Stimulated activated CD4-positive, alpha-beta T cell treated with anti-CD3 and anti-CD28 coated beads, Interleukin-4, amount 100 ng/mL, for 24 hours (primary cell): ENCODE data around the gene NUDT13.
"Not testable (repeated sequence)": the region's sequence is repeated elsewhere in the genome, so short reads cannot be mapped to it uniquely, and the experiment has no call there.

ENCODE experiments used
- DNase-seq: peaks from one replicate; pipeline ENCODE4 v3.0.0-alpha.2; 2020

NUDT13 gene

DNA sequence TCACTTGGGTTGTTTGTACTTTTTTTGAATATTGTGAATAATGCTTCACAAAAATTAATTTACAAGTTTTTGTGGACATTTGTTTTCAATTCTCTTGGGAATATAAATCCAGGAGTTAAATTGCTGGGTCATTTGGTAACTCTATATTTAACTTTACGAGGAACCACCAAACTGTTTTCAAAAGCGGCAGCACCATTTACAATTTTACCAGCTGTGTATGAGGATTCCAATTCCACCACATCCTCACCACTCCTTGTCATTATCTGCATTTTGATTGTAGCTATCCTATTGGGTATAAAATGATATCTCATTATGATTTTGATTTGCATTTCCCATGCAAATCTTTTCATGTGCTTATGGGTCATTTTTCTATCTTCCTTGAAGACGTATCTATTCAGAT is 4.0 kb upstream of the NUDT13 start:
- DNase-seq, result no peak

DNA sequence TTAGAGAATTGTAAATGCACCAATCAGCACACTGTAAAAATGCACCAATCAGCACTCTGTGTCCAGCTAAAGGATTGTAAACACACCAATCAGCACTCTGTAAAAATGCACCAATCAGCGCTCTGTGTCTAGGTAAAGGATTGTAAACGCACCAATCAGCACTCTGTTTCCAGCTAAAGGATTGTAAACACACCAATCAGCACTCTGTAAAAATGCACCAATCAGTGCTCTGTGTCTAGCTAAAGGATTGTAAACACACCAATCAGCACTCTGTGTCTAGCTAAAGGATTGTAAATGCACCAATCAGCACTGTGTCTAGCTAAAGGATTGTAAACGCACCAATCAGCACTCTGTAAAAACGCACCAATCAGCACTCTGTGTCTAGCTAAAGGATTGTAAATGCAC is 1.0 kb upstream of the NUDT13 start:
- DNase-seq, result not testable (repeated sequence)

DNA sequence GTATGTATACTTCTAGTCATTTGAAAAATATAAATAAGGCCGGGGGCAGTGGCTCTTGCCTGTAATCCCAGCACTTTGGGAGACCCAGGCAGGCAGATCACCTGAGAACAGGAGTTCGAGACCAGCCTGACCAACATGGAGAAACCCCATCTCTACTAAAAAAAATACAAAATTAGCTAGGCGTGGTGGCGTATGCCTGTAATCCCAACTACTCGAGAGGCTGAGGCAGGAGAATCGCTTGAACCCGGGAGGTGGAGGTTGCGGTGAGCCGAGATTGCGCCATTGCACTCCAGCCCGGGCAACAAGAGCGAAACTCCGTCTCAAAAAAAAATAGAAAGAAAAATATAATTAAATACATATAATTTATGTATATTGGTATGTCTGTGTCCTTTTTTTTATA is 1.8 kb downstream of the NUDT13 start:
- not testable (repeated sequence) for DNase-seq

DNA sequence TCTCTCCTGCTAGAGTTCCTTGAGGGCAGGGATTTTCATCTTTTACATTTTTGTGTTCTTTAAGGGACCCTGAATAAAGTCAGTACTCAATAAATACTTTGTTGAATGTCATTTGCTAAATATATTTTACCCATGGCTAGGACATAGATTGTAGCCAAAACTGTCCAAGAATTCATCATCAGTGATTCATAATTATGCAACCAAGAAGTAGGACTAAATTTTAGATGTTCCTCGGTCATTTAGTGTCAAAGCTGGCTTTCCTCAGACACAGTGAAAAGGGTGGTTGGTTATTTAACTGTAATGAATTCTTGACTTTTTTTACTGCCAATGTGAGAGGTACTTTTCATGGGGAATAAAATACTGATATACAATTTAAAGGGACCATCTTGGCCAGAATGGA is 3.3 kb downstream of the NUDT13 start:
- no peak for DNase-seq

DNA sequence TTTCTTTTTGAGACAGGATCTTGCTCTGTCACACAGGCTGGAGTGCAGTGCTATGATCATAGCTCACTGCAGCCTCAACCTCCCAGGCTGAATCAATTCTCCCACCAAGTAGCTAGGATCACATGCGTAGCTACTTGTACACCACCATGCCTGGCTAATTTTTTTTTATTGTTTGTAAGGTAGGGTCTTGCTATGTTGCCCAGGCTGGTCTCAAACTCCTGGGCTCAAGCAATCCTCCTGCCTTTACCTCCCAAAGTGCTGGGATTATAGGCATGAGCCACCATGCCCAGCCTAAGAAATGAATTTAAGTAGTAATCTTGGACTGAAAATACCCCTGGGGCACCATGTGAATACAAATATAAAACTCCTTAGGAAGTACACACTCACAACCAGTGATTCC is 5.8 kb downstream of the NUDT13 start:
- no peak for DNase-seq

DNA sequence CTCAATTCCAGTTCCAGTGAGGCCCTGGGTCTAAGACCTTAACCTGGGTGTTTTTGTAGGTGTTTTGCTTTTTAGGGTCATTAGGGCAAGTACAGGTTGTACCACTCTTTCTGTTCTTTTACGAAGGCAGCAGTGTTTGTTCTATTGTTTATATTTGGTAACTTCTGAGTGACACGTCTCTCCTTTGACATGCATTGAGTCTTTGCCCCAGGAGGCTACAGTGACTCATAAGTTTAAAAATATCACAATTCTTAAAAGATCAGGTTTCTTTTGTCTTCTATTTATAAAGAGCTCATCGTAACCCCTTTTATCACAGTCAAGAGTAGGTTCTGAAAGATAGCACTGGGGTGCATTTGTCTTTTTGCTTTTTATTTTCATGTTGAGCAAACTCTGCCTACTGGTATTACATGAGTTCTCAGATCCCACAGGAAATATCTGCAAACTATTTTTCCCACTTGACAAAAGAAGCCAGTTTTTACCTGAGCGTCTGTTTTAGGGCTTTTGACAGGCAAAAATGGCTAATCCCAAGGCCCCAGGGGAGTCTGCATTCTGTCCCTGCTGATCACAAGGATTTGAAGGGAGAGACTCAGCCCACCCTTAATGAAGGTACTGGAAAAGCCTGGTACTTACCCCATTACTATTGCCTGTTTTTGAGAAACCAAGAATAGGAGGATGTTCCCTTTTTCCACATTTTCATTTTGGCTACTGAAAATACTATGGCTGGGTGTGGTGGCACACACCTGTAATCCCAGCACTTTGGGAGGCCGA is 7.9 kb downstream of the NUDT13 start:
- DNase-seq, result no peak

DNA sequence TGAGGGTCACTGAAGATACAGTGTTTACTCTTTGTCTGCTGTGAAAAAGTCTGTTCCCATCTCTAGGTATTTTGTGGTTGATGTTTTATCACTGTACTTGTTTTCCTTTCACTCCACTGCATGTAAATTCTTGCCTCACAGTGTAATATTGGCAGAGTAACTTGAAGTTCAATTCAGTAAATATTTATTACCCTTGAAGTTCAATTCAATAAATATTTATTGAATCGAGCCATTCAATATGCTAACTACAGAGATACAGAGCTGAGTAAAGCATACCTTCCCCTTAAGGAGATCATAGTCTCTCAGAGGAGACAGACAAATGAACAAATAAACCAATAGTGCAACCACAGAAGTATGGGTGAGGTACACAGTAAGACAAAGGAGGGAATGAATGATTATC is 9.2 kb downstream of the NUDT13 start:
- DNase-seq, result no peak

DNA sequence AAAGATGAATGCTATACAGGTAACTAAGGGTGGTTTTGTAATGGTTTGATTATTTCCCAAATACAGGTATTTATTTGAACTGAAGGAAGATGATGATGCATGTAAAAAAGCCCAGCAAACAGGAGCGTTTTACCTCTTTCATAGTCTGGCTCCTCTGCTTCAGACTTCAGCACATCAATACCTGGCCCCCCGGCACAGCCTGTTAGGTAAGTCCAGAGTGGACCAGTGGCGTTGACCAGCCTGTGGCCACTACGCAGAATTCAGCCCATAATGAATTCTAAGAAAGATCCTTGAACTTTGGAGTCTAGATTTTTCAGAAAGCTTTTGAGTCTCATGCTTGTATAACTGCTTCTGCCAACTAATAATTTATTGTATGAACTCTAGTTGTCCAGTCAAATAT is 9.7 kb downstream of the NUDT13 start:
- DNase-seq, result no peak

DNA sequence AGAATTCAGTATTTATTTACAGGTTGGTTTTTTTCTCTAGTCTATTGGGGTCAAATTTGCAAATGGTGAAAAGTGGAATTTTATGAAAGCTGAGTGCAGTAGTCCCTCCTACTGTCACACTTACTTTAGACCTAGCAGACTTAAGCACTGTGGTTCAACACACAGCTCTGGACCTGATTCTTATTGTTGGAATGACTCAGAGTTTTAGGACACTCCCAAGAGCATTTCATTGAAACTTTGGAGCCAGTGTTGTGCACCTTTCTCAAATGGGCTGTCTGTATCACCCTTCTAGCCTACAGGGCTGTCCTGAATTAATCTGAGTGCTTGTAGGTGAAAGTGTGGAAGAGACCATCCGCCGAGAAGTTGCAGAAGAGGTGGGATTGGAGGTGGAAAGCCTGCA is 16.1 kb downstream of the NUDT13 start:
- no peak for DNase-seq

DNA sequence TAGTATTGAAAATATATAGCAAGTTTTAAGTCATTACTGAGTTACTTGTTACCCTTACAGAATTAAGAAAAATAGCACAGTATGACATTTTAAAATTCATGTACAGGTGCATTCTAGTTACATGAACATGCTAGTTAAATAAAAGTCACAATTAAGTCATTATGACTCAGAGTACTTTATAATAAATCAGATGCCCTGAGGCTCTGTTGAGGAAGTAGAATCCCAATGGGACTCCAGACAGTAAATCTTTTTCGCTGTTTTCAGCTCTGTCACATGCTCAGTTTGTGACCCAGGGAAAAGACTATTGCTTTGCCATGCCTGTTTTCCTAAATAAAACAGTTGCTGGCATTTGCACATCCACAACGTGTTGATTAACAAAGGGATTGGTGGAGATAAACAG is 21.0 kb downstream of the NUDT13 start:
- DNase-seq, result no peak

DNA sequence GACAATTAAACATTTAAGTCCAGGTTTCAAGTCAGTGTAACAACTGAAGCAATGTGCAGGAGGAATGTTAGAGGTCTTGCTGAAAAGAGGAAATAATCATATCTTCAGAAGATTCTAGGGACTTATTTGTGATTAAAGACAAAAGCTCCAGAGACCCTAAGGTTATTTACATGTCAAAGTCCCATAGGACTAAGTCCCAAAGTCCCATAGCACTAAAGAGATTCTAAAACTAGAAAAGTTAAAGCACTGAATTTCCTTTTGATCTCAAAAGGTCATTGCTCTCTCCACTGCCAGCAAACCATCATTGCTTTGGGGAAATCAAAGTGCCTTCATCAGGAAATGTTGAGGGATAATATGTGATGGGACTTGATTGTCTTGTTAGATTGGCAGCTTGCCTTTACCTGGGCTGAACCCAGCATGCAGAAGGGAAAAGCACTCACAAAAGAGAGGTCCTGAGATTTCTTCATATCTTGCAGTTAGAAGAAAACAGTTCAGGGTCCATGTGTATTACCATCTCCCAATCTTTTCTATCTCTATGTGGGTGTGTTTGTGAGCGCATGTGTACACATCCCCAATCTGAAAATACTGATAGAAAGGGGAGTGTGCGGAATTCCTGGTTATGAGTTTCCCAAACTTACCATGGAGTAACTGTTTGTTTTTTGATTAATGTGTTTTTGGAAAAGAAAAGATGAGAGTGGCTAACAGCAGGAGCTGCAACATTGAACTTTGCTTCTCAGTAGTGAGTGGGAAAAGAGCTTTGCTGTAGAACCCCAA is 21.8 kb downstream of the NUDT13 start:
- DNase-seq, result no peak

DNA sequence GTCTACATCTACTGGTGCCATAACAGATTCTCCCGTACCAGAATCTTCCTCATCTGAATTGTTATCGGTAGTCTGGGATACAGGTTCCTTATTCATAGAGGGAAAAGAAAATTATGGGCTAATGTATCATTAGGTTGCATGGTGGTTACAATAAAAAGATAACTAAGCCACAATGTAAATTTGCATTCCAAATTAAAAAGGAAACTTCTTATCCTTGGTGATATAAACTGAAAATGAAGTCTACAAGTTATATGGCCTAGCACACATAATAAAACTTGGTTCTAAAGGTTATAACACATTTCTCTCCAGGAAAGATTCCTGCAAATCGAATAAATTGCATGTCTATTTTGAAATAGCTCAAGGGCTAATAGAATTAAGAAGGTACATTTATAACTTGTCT is 24.5 kb downstream of the NUDT13 start:
- no peak for DNase-seq

DNA sequence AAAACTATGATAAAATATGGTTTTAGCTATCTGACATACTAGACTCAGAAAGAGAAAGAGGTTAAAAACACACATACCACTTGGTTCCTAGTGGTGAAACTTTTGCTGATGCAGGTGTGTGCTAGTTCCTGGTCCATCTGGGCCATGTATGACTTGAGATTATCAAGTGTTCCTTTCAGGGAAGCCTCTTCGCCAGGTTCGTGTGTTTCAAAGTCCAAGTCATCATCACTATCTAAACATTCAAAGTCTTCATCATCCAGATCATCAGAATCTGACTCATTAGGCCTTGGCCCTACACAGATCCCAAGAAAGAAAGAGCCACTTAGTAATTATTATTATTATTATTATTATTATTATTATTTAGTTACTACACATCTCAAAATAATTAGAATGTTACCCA is 26.4 kb downstream of the NUDT13 start:
- no peak for DNase-seq

DNA sequence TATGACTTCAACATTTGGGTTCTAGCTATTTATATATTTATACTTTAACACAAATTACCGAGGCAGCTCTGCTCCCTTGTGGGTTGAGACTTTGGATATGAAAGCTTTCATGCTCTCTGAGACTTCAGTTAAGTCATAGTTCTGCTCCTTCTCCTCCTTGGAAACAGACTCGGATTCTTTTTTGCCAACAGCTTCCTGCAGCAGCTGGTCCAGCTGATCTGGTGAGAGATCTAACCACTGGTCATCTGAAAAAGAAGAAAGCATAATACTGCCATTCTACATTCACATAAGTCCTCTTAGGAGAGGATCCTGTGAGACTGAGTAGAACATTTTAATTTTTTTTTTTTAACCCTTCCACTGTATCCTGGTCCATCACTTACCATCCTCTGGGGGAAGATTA is 29.0 kb downstream of the NUDT13 start:
- DNase-seq, result no peak

DNA sequence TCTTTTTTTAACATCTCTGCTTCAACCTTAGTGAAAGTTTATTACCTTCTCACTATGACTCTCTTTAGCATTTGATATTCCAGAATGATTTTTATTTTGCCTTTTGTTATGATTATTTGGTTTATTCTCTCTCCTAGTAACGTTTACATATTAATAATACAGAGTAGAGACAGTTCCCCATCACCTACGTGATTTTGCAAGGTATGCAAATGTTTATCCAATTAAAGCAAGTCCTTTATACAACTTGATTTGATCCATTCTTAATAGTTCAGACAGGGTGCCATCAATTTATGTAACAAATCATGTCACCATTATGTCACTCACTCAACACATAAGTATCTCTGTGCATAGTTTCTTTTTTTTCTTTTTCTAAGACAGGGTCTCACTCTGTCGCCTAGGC is 31.3 kb downstream of the NUDT13 start:
- DNase-seq, result no peak

DNA sequence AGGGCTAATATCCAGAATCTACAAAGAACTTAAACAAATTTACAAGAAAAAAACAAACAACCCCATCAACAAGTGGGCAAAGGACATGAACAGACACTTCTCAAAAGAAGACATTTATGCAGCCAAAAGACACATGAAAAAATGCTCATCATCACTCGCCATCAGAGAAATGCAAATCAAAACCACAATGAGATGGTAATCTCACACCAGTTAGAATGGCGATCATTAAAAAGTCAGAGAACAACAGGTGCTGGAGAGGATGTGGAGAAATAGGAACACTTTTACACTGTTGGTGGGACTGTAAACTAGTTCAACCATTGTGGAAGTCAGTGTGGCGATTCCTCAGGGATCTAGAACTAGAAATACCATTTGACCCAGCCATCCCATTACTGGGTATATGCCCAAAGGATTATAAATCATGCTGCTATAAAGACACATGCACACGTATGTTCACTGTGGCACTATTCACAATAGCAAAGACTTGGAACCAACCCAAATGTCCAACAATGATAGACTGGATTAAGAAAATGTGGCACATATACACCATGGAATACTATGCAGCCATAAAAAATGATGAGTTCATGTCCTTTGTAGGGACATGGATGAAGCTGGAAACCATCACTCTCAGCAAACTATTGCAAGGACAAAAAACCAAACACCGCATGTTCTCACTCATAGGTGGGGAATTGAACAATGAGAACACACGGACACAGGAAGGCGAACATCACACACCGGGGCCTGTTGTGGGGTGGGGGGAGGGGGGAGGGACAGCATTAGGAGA is 40.6 kb downstream of the NUDT13 start:
- not testable (repeated sequence) for DNase-seq

DNA sequence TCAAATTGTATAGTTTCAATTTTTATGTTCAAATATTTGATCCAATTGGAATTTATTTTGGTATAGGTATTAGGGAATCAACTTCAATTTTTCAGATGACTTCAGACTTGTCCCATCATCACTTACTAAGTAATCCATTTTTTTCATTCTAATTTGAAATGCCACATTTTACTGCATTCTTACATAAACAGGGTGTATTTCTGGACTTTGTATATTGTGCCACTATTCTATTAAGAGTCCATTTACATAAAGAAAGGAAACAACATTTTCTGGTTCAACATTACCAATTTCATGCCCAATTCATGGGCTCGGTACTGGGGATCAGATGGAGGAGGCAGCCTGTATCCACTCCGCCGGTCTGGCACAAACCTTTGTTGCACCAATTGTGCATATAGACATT is 41.8 kb downstream of the NUDT13 start:
- no peak for DNase-seq

DNA sequence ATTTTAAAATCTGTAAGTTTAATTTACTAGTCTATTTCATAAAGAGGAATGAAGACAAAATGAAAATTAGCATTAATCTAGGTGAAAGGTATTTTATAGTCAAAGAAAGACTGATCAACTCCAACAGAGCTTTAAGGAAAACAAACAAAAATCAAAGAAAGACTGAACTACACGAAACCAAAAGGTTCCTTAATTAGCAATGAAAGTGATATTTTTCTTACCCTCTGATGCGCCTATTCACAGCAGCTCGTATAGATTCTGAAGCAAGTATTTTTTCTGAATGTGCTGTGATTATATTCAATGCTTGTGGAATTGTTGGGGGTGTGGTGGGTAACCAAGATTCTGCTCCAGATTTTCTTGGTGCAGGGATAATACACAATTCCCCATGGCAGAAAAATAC is 45.8 kb downstream of the NUDT13 start:
- no peak for DNase-seq

DNA sequence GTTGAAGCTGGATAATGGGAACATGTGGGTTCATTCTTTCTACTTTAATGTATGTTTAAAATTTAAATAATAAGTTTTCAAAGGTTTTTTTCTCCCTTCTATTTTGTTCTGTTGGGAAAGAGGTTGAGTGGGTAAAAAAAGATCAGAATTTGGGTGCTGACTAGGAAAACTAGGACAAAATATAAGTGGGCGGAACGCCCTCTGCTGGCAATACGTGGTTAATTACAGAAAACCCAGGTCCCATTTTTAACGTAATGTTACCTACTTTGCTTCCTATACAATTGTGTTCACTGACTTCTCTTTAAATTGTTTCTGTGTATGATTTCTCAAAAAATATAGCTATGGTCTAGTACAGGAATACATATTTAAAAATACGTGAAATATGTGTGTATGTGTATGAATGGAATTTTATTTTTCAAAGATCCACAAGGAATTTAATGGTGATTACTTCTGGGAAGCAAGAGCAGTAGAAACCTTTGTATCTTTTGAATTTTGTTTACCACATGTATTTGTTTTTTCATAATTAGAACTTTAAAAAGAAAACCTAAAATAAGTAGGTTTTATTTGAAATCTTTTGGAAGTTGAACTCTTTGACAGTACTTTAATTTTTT is 48.9 kb downstream of the NUDT13 start:
- peak; percentile 60 for DNase-seq

DNA sequence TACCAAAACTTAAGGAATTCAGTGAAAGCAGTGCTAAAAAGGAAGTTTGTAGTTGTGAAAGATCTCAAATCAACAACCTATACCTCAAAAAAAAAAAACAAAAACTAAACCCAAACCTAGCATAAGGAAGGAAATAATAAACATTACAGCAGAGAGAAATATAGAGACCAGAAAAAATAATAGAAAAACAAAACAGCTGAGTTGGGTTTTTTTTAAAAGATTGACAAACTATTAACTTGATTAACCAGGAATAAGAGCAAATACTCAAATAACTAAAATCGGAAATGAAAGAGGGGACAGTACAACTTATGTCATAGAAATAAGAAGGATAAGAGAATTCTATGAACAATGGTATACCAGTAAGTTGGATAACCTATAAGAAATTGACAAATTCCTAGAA is 50.8 kb downstream of the NUDT13 start:
- no peak for DNase-seq

DNA sequence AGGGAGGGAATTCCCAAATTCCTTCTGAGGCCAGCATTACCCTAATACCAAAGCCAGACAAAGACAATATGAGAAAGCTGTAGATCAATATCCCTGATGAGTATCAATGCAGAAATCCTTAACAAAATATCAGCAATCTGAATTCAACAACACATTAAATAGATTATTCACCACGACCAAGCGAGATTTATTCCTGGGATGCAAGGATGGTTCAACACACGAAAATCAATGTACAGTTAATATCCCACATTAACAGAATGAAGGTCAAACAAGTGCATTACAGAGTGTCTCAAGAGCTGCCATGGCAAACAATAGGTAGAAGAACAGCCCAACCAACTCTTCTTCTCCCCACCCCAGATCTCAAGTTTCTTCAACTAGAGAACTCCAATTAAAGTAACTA is 51.4 kb downstream of the NUDT13 start:
- no peak for DNase-seq

DNA sequence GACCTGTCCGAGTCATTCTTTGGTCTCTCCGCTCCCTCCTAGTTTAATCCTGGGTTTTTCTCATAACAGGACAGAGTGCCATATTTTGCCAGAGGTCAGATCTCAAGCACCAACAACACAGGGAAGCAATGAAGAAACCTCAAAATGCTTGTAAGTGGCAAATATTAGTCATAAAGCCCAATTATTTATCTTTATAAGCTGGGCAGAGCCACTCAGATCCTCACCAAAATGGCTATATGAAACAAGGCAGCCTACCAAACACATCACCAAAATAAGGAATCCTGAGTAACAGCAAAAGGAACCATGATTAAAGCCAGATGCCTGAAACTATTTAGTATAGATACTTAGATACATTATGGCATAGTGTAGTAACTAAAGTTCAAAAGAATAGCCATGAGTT is 52.8 kb downstream of the NUDT13 start:
- DNase-seq, result no peak

DNA sequence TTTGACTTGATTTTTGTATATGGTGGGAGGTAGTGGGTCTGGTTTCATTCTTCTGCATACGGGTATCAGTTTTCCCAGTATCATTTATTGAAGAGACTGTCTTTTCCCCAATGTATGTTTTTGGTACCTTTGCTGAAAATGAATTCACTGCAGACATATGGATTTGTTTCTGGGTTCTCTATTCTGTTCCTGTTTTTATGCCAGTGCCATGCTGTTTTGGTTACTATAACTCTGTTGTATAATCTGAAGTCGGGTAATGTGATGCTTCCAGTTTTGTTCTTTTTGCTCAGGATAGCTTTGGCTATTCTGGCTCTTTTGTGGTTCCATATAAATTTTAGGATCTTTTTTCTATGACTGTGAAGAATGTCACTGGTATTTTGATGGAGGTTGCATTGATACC is 56.7 kb downstream of the NUDT13 start:
- no peak for DNase-seq

DNA sequence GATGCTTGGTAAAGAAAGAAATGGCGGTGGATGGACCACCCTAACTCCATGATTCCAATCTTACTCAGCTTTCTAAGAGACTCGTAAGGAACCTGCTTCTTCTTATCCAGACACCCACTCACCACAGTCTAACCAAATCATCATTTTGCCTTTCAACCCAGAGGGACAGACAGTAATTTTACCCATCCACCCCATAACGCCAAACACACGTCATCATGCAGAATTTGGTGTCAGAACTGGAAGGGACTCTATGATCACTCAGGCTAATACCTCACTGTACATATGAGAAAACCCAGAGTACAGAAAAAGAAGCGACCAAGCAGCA is 57.2 kb downstream of the NUDT13 start:
- DNase-seq, result peak; percentile 20
